CD4-positive, alpha-beta T cell treated with Interleukin-6 at 100 ng/mL for 8 hours (primary cell): Measurements from ENCODE around the gene ASCL5.

Experiments
- DNase-seq: peaks from one replicate; pipeline ENCODE4 v3.0.0-alpha.2; 2020; ENCODE audit warnings: mixed read lengths, low spot score

Gene ASCL5

DNA sequence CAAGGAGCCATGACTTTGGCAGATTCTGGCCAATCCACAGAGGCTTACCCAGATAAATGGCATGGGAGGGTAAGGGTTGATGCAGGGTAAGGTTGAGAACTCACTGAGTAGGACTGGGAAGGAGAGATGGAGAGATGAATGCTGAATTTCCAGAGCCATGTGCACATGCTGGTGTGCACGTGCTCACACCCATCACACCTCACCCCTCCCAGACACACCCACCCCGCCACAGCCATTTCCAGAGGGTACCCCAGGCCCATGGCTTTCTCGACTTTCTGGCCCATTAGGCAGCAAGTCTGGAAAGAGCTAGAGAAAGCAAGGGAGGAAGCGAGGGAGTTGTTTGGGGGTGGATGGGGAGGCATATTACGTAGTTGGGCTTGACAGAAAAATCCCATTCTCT, 16.4 kb downstream of the ASCL5 start:
- DNase-seq, result no peak

GRCh38 chr1:201110138-201110537, 16.8 kb downstream of the ASCL5 start:
- no peak for DNase-seq

DNA sequence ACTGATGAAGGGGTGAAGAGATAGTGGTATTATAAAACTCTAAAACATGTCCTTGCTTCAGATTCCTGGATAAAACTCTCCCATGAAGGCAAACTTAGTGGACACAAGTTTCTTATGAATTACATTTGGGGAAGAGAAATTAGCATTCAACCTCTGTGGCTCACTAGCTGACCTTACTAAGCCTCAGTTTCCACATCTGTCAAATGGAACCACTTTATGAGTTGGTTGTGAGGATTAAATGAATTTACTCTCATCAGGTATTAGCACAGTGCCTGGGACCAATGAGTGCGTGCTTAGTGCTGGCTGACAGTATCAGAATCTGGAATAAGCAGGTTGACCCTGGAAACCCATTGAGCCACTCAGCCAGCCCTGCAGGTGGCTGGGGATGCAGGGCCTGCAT, 17.3 kb downstream of the ASCL5 start:
- no peak for DNase-seq

GRCh38 chr1:201108614-201109013, 18.4 kb downstream of the ASCL5 start:
- no peak for DNase-seq

DNA sequence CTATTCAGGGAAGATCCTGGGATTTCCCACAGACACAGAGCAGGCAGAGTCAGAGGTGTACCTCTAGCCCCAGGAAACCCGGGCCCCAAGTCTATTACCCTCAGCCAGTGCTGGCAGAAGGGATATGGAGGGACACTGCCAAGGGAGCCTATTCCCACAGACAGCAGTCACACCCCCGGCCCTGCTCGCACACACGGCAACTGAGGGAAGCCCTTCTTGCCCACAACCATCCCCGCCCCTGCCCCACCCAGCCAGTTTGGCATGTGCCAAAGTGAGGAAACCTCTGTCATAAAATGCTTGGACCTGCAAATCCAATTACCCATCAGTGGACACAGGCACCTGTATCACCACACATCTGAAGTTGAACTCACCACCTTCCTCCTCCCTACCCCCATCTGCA, 21.3 kb downstream of the ASCL5 start:
- DNase-seq, result no peak

DNA sequence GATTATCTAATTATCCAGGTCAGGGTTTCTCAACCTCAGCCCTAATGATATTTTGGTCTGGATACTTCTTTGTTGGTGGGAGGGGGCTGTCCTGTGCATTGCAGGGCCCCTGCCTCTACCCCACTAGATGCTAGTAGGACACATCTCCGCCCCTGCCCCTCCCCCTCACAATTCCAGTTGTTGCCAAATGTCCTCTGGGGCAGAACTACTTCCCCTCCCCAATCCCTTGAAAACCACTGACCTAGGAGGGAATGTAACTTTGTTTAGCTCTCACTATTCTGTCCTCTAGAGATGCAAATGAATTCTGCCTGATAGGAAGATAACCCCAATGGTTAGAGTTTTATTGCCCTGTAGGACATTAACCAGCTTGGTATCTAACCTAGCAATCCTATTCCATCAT, 22.8 kb downstream of the ASCL5 start:
- DNase-seq, result no peak

DNA sequence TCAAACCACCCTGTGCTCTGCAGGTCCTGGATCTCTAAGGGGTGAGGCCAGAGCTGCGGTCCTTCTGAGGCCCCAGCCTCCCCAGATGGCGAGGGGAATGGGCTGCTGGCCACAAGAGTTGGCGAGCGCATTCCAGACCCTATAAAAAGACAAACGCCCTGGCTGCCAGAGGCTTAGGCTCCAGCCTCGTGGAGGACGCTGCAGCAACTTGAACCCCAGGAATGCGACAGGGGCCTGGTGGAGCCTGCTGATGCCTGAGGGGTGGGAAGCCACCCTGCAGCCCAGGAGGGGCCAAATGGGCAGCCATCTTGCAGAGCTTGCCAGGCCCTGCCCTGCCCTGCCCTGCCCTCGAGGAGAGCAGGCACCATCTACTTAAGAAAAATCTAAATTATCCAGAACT, 23.3 kb downstream of the ASCL5 start:
- DNase-seq, result no peak

DNA sequence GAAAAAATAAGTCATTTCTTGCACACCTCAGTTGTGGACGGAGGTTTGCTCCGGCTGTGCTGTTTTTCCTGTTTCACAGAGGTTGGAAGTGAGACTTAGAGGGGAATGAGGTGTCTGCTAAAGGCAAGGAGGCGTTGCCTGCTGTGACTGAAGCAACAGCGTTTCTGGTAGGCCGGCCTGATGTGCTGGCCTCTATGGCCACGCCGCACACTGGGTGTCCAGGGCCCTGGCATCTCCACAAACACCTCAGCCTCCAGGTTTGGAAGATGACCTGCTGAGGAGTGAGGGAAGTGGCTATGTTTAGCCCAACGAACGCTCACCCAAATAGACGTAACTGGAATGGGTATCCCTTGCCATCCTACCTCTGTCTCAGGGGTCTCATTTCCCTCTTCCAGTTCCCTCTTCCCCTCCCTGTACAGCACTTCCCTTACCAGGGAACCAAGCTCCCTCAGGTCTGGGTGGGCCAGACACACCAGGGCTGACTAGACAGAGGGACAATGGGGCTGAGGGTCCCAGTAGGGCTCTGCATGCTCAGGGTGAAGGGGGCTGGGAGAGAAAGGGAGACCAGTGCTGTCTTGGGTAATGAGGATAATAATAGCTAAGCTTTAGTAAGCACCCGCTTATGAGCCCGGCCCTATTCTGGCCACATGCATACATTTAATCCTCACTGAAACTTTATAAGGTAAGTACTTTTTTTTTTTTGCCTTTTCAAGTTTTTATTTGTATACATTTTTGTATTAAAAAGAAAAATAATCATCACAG, 26.6 kb downstream of the ASCL5 start:
- no peak for DNase-seq

GRCh38 chr1:201098992-201099677, 27.8 kb downstream of the ASCL5 start:
- DNase-seq, result no peak

DNA sequence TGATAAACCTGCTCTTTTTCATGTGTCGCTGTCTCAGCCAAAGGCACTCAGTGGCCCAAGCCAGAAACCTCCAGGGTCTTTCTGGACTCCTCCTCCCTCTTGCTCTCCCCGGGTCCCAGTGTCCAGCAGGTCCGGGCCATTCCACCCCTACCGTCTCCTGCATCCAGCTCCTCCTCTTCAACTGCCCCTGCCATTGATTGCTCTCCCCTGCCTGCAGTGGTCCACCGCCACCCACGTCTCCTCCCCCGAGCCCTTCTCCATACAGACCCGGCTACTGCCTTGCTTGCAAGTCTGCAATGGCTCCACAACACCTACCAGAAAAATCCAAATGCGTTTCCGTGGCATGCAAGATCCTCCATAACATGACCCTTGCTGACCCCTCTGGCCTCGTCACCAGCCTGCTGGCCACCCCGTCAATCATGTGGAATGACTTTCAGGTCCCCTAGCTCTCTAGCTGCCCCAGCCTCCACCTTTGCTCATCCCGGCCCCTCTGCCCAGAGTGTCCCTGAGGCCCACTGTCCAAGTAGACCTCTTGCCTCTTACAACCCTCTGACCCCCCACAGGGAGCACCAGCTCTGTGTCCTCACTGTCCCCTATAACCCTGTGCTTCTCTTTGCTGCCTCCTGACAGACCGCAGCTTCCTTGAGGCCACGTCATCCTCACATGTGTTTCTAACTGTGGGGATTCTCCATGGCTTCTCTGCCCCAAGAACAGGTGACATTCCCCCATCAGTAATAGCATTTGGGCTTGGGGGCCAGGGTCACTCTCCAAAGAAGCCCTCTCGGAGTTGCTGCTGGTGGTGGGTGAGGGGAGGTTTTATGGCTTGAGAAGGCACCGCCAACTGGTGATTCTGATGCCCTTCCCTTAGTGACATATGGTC, 29.8 kb downstream of the ASCL5 start:
- no peak for DNase-seq

DNA sequence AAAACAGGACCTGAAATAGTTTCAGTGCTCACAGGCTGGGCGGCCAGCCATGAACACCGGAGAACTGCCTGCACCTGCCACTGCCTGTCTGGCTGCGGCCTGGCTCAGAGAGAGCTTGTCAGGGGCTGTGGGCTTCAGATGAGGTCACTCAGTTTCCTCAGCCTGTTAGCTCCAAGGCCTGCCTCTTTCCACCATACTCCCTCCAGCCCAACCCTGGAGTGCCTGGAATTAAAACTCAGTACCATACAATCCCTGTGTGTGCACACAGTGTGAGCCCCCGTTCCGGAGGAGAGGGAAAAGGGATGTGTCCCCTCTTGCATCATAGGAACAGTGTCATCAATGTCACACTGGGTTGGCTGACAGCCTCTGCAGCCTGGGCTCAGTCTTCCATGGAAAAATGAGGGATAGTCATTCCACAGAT, 30.9 kb downstream of the ASCL5 start:
- DNase-seq, result no peak

DNA sequence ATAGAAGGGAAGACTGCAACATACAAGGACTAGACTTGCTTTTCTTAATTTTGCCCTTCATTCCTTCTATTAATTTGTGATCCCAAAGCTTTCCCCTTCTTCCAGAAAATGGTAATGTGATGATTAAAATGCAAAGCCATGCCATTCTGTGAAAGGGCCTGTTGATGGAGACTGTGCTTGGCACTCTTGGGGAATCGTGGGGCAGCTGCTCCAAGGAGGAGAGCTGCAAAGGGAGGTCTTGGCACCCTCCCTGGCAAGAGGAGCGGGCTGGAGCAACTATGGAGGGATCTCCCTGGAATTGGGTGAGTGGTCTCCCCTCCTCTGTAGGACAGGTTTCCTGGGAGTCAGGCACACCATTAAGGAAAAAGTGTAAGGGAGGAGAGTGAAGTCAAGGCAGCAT, 31.4 kb downstream of the ASCL5 start:
- DNase-seq, result no peak

- DNase-seq, result no peak
Measured at GRCh38 chr1:201094832-201095231, 32.2 kb downstream of the ASCL5 start.

GRCh38 chr1:201093962-201094361, 33.0 kb downstream of the ASCL5 start:
- no peak for DNase-seq

DNA sequence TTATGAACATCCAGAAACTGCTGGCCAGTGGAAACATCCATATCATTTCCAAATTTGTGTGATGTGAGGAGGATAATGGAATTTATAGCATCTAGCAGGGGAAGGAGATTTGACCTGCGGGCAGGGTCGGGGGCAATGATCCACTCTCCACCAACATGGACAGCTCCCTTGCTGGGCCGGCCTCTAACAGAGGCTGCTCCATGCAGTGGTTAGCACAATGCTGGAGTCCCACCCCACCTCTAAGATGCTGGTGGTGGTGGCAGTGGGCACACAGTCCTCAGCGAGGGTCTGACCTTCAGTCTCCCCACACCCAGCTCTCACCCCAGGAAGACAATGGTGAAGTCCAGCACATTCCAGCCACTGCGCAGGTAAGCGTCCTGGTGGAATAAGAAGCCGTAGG, 33.4 kb downstream of the ASCL5 start:
- no peak for DNase-seq

- DNase-seq, result no peak
Measured at GRCh38 chr1:201092738-201093137, 34.2 kb downstream of the ASCL5 start.

DNA sequence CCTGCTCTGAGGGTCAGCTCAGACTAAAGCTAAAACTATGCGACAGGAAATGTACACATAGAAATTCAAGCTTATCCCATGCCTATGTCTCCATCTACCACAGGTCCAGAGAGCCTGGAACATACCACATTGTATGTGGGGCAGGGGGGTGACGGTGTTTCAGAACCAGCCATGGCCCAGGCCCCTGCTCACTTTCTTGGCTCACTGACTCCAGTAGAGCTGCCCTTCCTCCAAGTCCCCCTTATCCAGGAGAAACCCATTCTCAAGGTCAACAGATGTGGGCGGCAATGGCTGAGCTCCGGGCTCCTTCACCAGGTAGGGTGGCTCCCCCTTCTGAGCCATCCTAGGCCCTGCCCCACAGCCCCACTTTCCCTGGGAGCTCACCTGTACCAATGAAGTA, 35.7 kb downstream of the ASCL5 start:
- DNase-seq, result no peak

DNA sequence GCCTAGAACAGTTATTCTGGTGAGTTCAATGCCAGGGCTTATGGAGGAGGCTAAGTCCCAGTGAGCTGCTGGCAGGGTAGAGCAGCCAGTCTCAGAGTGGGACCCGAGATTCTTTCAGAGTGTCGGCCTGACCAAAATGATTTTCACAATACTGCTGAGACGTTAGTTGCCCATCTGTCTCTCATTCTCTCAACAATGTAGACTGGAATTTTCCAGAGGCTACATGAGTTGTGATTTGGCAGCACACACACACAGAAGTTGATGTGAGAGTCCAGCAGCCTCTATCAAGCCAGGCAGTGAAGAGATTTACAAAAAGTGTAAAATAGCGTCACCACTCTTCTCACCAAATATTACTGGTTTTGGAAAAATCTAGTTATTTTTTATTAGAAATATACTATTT, 36.4 kb downstream of the ASCL5 start:
- no peak for DNase-seq

- no peak for DNase-seq
Measured at GRCh38 chr1:201089596-201089995, 37.4 kb downstream of the ASCL5 start.

DNA sequence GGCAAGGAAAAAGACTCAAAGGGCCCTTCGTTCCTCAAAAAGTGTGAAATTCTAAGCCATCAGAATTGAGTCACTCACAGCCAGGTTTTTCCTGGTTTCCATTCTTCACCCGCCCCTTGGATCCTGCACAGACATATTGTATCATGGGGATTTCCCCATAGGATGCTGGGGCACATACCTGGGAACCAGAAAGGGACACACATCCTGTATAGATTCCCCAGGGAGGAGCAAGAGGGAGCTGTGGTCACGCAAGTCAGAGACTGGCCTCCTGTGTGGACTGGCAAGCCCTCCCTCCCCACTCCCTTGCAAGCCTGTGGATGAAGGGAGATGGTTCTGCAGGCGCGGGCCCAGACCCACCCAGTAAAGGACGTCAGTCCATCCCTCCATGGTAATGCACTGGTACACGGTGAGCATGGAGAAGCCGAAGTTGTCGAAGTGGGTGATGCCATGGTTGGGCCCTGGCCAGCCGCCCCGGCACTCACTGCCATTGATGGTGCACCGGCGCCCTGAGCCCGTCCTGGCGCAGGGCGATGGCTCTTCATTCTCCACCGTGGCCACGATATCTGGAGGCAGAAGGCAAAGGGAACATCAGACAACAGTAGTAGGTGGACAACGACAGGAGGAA, 38.0 kb downstream of the ASCL5 start:
- no peak for DNase-seq

DNA sequence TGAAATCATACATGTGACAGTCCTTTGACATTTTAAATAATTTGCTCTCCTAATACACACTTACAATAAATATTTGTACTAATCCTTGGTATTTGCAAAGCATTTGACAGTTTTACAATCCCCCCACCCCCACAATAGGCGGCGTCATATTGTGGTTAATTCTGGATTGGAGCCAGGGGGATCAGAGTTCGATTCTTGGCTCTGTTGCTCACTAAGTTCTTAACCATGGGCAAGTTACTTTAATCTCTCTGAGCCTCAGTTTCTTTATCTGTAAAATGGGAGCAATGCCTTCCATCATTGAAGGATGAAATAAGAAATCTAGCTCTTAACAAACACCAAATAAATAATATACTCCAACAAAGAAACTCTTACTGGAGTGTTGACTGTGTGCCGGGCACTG, 38.6 kb downstream of the ASCL5 start:
- DNase-seq, result no peak
